Left lung (tissue), 10 donors: ENCODE results near the gene TNRC6A. TPM values are rescaled to one million over a fixed set of nuclear protein-coding genes. Genes with fewer than 3 reads are reported as not detected.

Source experiments
- ATAC-seq: fragments of 200-7000 bp; cut with Tn5 transposase; one replicate; pipeline ENCODE4 v1.9.1; 2020; ENCODE audit warnings: moderate library complexity
- DNase-seq, 4 donors: peaks; one replicate each; pipeline ENCODE4 v3.0.0-alpha.2; 2013 to 2020
- H3K27ac ChIP-seq, 2 donors: fragments of 200-600 bp; sonication (generic) in 1 of 2; one replicate each; pipeline versions ENCODE4 v1.5.0 to v1.8.0; 2020 to 2021
- H3K27me3 ChIP-seq, 2 donors: fragments of 200-600 bp; sonication (generic) in 1 of 2; one replicate each; pipeline versions ENCODE4 v1.5.0 to v1.8.0; 2020 to 2021
- H3K36me3 ChIP-seq, 2 donors: fragments of 200-600 bp; sonication (generic) in 1 of 2; one replicate each; pipeline versions ENCODE4 v1.5.0 to v1.8.0; 2020 to 2021
- H3K4me1 ChIP-seq, 2 donors: fragments of 200-600 bp; one replicate each; pipeline ENCODE4 v1.8.0; 2021
- H3K4me3 ChIP-seq, 2 donors: fragments of 200-600 bp; sonication (generic) in 1 of 2; one replicate each; pipeline versions ENCODE4 v1.5.0 to v1.8.0; 2020 to 2021; ENCODE audit warnings: mild to moderate bottlenecking in 1 of 2
- H3K9me3 ChIP-seq, 2 donors: fragments of 200-600 bp; sonication (generic) in 1 of 2; one replicate each; pipeline versions ENCODE4 v1.5.0 to v1.8.0; 2020 to 2021
- intact Hi-C, 2 donors: fragments of 100-400 bp; cut with DNase I; formaldehyde crosslinking; loops; one replicate each; pipeline versions ENCODE4 v1.11.2 to v1.14.2; 2022
- polyA plus RNA-seq, 6 donors: library from polyadenylated mRNA; unstranded; fragments of 120-200 nt; gene quantifications; one replicate each; pipeline ENCODE4 v1.2.1, GENCODE V29; 2013; ENCODE audit not compliant: insufficient read length in 6 of 6
- total RNA-seq, 2 donors: library from RNA; stranded (reverse); fragmentation: NEBNext Ultra II Directional; extraction: Animal tissue kit (Norgen Biotek cat#: 25700); gene quantifications; one replicate each; pipeline ENCODE4 v1.2.1, GENCODE V29; 2021
- TF ChIP-seq, protein P1 (sequence below), 2 donors: fragments of 200-600 bp; sonication (generic) in 1 of 2; IDR thresholded peaks; one replicate each; pipeline versions ENCODE4 v1.5.0 to v1.8.0; 2021; ENCODE audit warnings: antibody characterized with exemption in 2 of 2
- donor health status: DM: no; HTN: yes; CAD: no.
- donor health status: DM: no; HTN: no; CAD: no.

Gene TNRC6A
- total and polyA plus RNA-seq, 8 donors, result 34.0 to 81.2 (median 72.7) TPM

DNA sequence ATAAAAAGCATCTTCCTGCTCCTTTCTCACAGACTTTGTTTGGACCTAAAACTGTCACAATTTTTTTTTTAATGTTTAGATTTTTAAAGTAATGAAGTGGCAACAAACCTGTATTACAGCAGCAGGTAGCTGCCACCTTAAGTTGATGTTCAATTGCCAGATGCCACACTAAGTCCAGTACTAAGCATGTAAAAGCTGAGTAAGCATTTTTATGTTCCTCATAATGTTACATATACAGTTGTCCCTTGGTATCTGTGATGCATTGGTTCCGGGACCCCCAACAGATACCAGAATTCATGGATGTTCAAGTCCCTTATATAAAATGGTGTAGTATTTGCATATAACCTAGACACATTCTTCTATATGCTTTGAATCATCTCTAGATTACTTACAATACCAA lies 45.1 kb downstream of the TNRC6A start:
- H3K4me3 ChIP-seq, result no peak overlapping the region
- no peak for DNase-seq
- H3K4me1 ChIP-seq, result peaks cover 0 to 13% of the 10 kb centered on the region in 2 donors
- no peaks in the 10 kb centered on the region for H3K9me3 ChIP-seq
- no peak overlapping the region for H3K27ac ChIP-seq
- intact Hi-C loops, result no loop called here
- no peaks in the 10 kb centered on the region for H3K27me3 ChIP-seq
- H3K36me3 ChIP-seq, result peaks cover 0 to 34% of the 10 kb centered on the region in 2 donors
- no peak for ATAC-seq
- TF ChIP-seq, protein P1, sequence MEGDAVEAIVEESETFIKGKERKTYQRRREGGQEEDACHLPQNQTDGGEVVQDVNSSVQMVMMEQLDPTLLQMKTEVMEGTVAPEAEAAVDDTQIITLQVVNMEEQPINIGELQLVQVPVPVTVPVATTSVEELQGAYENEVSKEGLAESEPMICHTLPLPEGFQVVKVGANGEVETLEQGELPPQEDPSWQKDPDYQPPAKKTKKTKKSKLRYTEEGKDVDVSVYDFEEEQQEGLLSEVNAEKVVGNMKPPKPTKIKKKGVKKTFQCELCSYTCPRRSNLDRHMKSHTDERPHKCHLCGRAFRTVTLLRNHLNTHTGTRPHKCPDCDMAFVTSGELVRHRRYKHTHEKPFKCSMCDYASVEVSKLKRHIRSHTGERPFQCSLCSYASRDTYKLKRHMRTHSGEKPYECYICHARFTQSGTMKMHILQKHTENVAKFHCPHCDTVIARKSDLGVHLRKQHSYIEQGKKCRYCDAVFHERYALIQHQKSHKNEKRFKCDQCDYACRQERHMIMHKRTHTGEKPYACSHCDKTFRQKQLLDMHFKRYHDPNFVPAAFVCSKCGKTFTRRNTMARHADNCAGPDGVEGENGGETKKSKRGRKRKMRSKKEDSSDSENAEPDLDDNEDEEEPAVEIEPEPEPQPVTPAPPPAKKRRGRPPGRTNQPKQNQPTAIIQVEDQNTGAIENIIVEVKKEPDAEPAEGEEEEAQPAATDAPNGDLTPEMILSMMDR (IDR thresholded peaks at IDR 0.05), result no peak

DNA sequence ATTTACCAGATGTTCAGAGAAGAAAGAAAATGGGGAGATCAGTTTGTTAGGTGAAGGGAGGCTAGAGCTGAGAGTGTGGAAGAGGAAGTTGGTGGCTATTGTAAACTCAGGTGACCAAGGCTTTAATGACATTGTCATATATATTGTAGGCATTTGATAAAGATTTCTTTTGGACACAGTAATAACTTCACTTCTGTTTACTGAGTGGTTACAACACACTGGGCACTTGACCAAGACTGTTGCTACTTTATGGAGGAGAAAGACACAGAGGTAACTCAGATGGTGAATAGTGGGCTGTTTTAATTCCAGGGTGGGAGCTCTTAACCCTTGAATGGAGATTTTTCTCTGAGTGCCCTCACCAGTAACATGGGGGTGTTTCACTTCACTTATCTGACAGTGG lies 46.0 kb downstream of the TNRC6A start:
- DNase-seq (peak in 2 of 4 donors; percentile 16 to 45), ATAC-seq (peak; percentile 74)
- intact Hi-C loops, result no loop called here
- H3K27ac ChIP-seq, result no peak overlapping the region
- H3K36me3 ChIP-seq, result peaks cover 0 to 43% of the 10 kb centered on the region in 2 donors
- H3K27me3 ChIP-seq, result no peaks in the 10 kb centered on the region
- TF ChIP-seq, protein P1 (IDR thresholded peaks at IDR 0.05), result no peak
- no peaks in the 10 kb centered on the region for H3K9me3 ChIP-seq
- no peak overlapping the region for H3K4me3 ChIP-seq
- peaks cover 0 to 13% of the 10 kb centered on the region in 2 donors for H3K4me1 ChIP-seq

DNA sequence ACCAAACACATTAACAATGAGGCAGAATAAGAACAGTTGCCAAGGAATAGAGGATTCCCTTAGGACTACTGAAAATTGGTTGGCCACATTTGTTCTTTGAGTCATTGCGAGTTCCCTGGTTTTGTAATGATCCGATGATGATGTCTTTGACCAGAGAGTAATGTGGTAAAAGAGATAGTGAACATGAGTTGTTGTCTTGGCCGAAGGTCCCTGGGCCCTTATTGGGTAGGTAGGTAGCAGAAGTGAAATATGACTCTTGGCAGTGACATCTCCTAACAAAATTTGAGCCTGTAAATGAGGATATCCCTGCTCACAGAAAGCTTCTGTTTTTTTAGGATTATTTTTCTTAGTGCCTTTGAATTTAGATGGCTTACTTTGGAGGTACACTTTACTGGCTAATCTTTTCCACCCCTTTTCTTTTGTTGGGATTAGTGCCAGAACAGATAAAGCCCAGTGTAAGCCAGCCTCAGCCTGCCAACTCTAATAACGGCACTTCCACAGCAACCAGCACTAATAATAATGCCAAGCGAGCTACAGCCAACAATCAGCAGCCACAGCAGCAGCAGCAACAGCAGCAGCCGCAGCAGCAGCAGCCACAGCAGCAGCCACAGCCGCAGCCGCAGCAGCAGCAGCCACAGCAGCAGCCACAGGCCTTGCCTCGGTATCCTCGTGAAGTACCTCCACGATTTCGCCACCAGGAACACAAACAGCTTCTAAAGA lies 47.2 kb downstream of the TNRC6A start:
- no peaks in the 10 kb centered on the region for H3K9me3 ChIP-seq
- H3K4me1 ChIP-seq, result peaks cover 0 to 13% of the 10 kb centered on the region in 2 donors
- H3K27me3 ChIP-seq, result no peaks in the 10 kb centered on the region
- peak; percentile 8 for ATAC-seq
- H3K36me3 ChIP-seq, result peaks cover 0 to 55% of the 10 kb centered on the region in 2 donors
- no peak for DNase-seq
- no peak overlapping the region for H3K4me3 ChIP-seq
- intact Hi-C loops, result no loop called here
- TF ChIP-seq, protein P1 (IDR thresholded peaks at IDR 0.05), result no peak
- no peak overlapping the region for H3K27ac ChIP-seq

DNA sequence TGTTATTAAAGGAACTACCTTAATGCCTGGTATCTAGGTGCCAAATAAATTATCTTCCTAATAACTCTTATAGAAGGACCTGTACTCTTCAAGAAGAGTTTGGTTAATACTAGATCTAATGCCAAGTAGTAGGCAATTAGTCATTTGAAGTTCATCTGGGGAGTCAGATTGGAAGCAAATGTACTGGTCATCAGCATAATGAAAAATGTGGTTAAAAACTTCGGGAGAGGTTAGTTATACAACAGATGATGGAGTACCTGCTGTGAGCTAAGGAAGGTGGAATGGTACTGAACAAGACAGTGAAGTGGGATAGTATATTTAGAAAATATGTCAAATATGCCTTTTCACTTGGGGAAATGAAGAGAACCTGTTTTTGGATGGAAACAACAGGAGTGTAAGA lies 49.2 kb downstream of the TNRC6A start:
- H3K27ac ChIP-seq, result no peak overlapping the region
- intact Hi-C loops, result no loop called here
- H3K36me3 ChIP-seq, result peaks cover 0 to 69% of the 10 kb centered on the region in 2 donors

DNA sequence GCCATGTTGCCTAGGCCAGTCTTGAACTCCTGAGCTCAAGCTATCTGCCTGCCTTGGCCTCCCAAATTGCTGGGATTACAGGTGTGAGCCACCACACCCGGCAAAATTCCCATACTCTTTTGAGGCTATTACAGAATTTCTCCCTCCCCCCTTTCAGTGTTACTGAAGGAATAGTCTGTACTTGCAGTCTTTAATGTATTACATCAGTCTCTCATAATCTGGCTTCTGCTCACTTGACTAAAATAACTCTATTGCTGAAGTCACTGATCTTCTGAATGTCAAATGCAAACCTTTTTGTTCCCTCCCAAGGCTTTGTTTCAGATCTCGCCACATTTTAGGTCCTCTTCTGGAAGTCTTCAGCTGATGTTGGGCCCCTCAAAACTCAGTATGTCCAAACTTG lies 51.8 kb downstream of the TNRC6A start:
- TF ChIP-seq, protein P1 (IDR thresholded peaks at IDR 0.05), result no peak
- intact Hi-C loops, result no loop called here
- ATAC-seq (no peak), DNase-seq (no peak)
- Histone ChIP-seq H3K36me3 (peaks cover 0 to 77% of the 10 kb centered on the region in 2 donors), H3K27me3 (no peaks in the 10 kb centered on the region), H3K9me3 (no peaks in the 10 kb centered on the region), H3K27ac (no peak overlapping the region), H3K4me3 (no peak overlapping the region), H3K4me1 (no peaks in the 10 kb centered on the region)

More for the DNA sequence above, 49.2 kb downstream of the TNRC6A start:
- H3K27me3 ChIP-seq, result no peaks in the 10 kb centered on the region
- H3K4me1 ChIP-seq, result peaks cover 0 to 9% of the 10 kb centered on the region in 2 donors
- TF ChIP-seq, protein P1 (IDR thresholded peaks at IDR 0.05), result no peak
- no peaks in the 10 kb centered on the region for H3K9me3 ChIP-seq
- H3K4me3 ChIP-seq, result no peak overlapping the region
- ATAC-seq (no peak), DNase-seq (no peak)
